ENCODE results near the gene NOL11.

- TF ChIP-seq CTCF (IDR thresholded peaks at IDR 0.05) = no peak
- TF ChIP-seq POLR2A (IDR thresholded peaks at IDR 0.05) = no peak
Observed at GRCh38 chr17:67772679-67773078, 54.9 kb downstream of the NOL11 start.
